ENCODE results near the gene CLEC10A. TPM values are rescaled to one million over a fixed set of nuclear protein-coding genes. Genes with fewer than 3 reads are reported as not detected.
"Not testable (repeated sequence)": the region's sequence is repeated elsewhere in the genome, so short reads cannot be mapped to it uniquely, and the experiment has no call there.

CLEC10A gene
- total and polyA plus RNA-seq, 2 experiments from 2014 or later: not detected

GRCh38 chr17:7102421-7102820, 22.4 kb upstream of the CLEC10A start:
- H3K27ac ChIP-seq: no peak overlapping the region
- TF ChIP-seq EZH2 (IDR thresholded peaks at IDR 0.05; ENCODE audit: insufficient read depth, poor library complexity, severe bottlenecking): no peak
- no peak for TF ChIP-seq EZH2phosphoT487 (IDR thresholded peaks at IDR 0.05; ENCODE audit: insufficient read depth, low read depth)
- H3K9ac ChIP-seq: no peak overlapping the region
- peaks cover 44% of the 10 kb centered on the region for H3K27me3 ChIP-seq (replicated peaks; ENCODE audit: insufficient read depth)
- no peak overlapping the region for H2AFZ ChIP-seq
- no peaks in the 10 kb centered on the region for H3K4me1 ChIP-seq (ENCODE audit: insufficient read depth)
- WGBS, 2 experiments (ENCODE audit: low coverage in 1 of 2, low lambda C conversion rate in 2 of 2, missing lambda C conversion rate in 2 of 2): 37 to 41% methylated on average over 6 of the region's 6 CpGs
- no peaks in the 10 kb centered on the region for H3F3A ChIP-seq (ENCODE audit: insufficient read depth)
- H3K4me3 ChIP-seq: no peak overlapping the region
- in situ Hi-C loops (cut with MboI): no loop called here
- no peak for DNase-seq
- H4K20me1 ChIP-seq (ENCODE audit: insufficient read depth): no peaks in the 10 kb centered on the region
- H3K9me3 ChIP-seq (ENCODE audit: low read depth): no peaks in the 10 kb centered on the region
- H3K4me2 ChIP-seq (ENCODE audit: unreplicated experiment): no peak overlapping the region
- H3K36me3 ChIP-seq (ENCODE audit: low read depth): no peaks in the 10 kb centered on the region
- H3K79me2 ChIP-seq (ENCODE audit: insufficient read depth): no peaks in the 10 kb centered on the region
- H3K9me2 ChIP-seq (ENCODE audit: insufficient read depth): no peaks in the 10 kb centered on the region

GRCh38 chr17:7101531-7101930, 21.5 kb upstream of the CLEC10A start:
- no peak overlapping the region for H3K9ac ChIP-seq
- no peaks in the 10 kb centered on the region for H3K9me3 ChIP-seq (ENCODE audit: low read depth)
- H3F3A ChIP-seq (ENCODE audit: insufficient read depth): no peaks in the 10 kb centered on the region
- no peak overlapping the region for H3K27ac ChIP-seq
- in situ Hi-C loops (cut with MboI): no loop called here
- H3K4me3 ChIP-seq: no peak overlapping the region
- H4K20me1 ChIP-seq (ENCODE audit: insufficient read depth): no peaks in the 10 kb centered on the region
- H2AFZ ChIP-seq: no peak overlapping the region
- no peak overlapping the region for H3K4me2 ChIP-seq (ENCODE audit: unreplicated experiment)
- WGBS, 2 experiments (ENCODE audit: low coverage in 1 of 2, low lambda C conversion rate in 2 of 2, missing lambda C conversion rate in 2 of 2): 70 to 71% methylated on average over 14 of the region's 14 CpGs
- no peaks in the 10 kb centered on the region for H3K4me1 ChIP-seq (ENCODE audit: insufficient read depth)
- peaks cover 39% of the 10 kb centered on the region for H3K27me3 ChIP-seq (replicated peaks; ENCODE audit: insufficient read depth)
- TF ChIP-seq EZH2phosphoT487 (IDR thresholded peaks at IDR 0.05; ENCODE audit: insufficient read depth, low read depth) (no peak), EZH2 (IDR thresholded peaks at IDR 0.05; ENCODE audit: insufficient read depth, poor library complexity, severe bottlenecking) (no peak)
- no peak for DNase-seq
- no peaks in the 10 kb centered on the region for H3K79me2 ChIP-seq (ENCODE audit: insufficient read depth)
- no peaks in the 10 kb centered on the region for H3K36me3 ChIP-seq (ENCODE audit: low read depth)
- no peaks in the 10 kb centered on the region for H3K9me2 ChIP-seq (ENCODE audit: insufficient read depth)

DNA sequence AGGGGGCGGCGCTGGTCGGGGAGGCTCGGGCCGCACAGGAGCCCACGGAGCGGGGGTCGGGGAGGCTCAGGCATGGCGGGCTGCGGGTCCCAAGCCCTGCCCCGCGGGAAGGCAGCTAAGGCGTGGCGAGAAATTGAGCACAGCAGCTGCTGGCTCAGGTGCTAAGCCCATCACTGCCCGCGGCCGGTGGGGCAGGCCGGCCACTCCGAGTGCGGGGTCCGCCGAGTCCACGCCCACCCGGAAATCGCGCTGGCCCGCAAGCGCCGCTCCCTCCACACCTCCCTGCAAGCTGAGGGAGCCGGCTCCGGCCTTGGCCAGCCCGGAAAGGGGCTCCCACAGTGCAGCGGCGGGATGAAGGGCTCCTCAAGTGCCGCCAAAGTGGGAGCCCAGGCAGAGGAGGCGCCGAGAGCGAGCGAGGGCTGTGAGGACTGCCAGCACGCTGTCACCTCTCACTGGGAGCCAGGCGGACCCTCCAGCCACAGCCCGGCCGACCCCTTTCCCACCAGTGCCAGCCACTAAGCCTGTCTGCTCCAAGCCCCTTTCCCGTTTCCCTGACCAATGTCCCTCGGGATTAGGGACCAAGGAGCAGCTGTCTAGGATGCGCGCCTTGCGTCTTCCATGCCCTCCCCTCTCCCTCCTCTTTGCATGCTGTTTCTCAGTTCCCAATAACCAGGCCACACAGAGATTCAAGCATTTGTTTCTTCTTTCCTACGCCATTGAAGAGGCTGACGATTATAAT, 20.8 kb upstream of the CLEC10A start:
- in situ Hi-C loops (cut with MboI); H3K27ac ChIP-seq; H3K36me3 ChIP-seq (ENCODE audit: low read depth); H3K4me1 ChIP-seq (ENCODE audit: insufficient read depth); H3F3A ChIP-seq (ENCODE audit: insufficient read depth); H3K79me2 ChIP-seq (ENCODE audit: insufficient read depth); H2AFZ ChIP-seq; H3K9me3 ChIP-seq (ENCODE audit: low read depth); H3K9me2 ChIP-seq (ENCODE audit: insufficient read depth); H4K20me1 ChIP-seq (ENCODE audit: insufficient read depth); DNase-seq; H3K9ac ChIP-seq; H3K4me2 ChIP-seq (ENCODE audit: unreplicated experiment); H3K4me3 ChIP-seq: not testable (repeated sequence)
- WGBS, 2 experiments (ENCODE audit: low coverage in 1 of 2, low lambda C conversion rate in 2 of 2, missing lambda C conversion rate in 2 of 2): 68 to 75% methylated on average over 28 to 43 of the region's 50 CpGs
- peaks cover 40% of the 10 kb centered on the region for H3K27me3 ChIP-seq (replicated peaks; ENCODE audit: insufficient read depth)

GRCh38 chr17:7098802-7099459, 18.9 kb upstream of the CLEC10A start:
- no peak for DNase-seq
- Histone ChIP-seq H4K20me1 (ENCODE audit: insufficient read depth) (no peaks in the 10 kb centered on the region), H3K27ac (no peak overlapping the region), H2AFZ (no peak overlapping the region), H3K9ac (no peak overlapping the region), H3K36me3 (ENCODE audit: low read depth) (no peaks in the 10 kb centered on the region), H3K4me1 (ENCODE audit: insufficient read depth) (no peaks in the 10 kb centered on the region), H3K4me3 (no peak overlapping the region), H3F3A (ENCODE audit: insufficient read depth) (no peaks in the 10 kb centered on the region), H3K9me3 (ENCODE audit: low read depth) (no peaks in the 10 kb centered on the region), H3K79me2 (ENCODE audit: insufficient read depth) (no peaks in the 10 kb centered on the region), H3K27me3 (replicated peaks; ENCODE audit: insufficient read depth) (peaks cover 46% of the 10 kb centered on the region), H3K4me2 (ENCODE audit: unreplicated experiment) (no peak overlapping the region), H3K9me2 (ENCODE audit: insufficient read depth) (no peaks in the 10 kb centered on the region)
- in situ Hi-C loops (cut with MboI): no loop called here
- WGBS, 2 experiments (ENCODE audit: low coverage in 1 of 2, low lambda C conversion rate in 2 of 2, missing lambda C conversion rate in 2 of 2): 49 to 59% methylated on average over 13 of the region's 13 CpGs
- TF ChIP-seq EZH2phosphoT487 (IDR thresholded peaks at IDR 0.05; ENCODE audit: insufficient read depth, low read depth) (no peak), EZH2 (IDR thresholded peaks at IDR 0.05; ENCODE audit: insufficient read depth, poor library complexity, severe bottlenecking) (no peak)

Data from GM23248 (cell line).